Measurements from ENCODE around the gene LIMS1. TPM values are rescaled to one million over a fixed set of nuclear protein-coding genes. Genes with fewer than 3 reads are reported as not detected.

The LIMS1 gene
- total and polyA plus RNA-seq, 2 donors (not counting 3 experiments of a cell fraction or from before 2014, with no cell fraction given), result 153 to 229 TPM

DNA sequence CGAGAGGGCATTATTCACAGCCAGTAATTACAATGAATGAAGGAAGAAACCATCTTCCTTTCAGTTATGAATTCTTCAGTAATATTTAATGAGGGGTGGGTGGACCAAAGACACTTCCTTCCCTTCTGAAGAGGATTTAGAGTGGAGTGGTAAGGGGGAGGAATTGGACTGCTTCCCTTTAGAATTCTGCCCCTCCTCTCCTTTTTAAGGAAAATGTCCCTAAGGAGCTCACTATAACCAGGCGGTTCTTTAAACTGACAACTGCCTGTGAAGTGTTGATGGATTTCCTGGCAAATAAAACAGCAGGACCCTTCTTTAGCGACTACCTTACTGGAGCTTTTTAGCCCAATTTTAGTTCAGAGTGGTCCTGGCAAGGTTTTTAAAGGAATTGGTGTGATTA, 86.4 kb downstream of the LIMS1 start:
- FAIRE-seq, result no peak
- Histone ChIP-seq H3K27me3 (ENCODE audit: control insufficient read depth in 2 of 2, insufficient read depth in 2 of 2, low read length in 2 of 2) (no peaks in the 10 kb centered on the region), H3K9ac (replicated peaks; ENCODE audit: extremely low read depth, insufficient read depth, low read length) (no peak overlapping the region), H3K79me2 (ENCODE audit: control insufficient read depth, insufficient read depth, low read length) (peaks cover 38% of the 10 kb centered on the region), H3K4me3 (replicated peaks in 1 of 3; ENCODE audit: insufficient read depth in 1 of 3, low read depth in 1 of 3, low read length in 3 of 3) (no peak overlapping the region), H3K4me2 (ENCODE audit: insufficient read depth, low read length) (peak overlapping the region; percentile 39), H3K4me1 (ENCODE audit: control insufficient read depth, extremely low read depth, insufficient read depth, low read length) (peaks cover 60% of the 10 kb centered on the region), H3K9me3 (replicated peaks; ENCODE audit: control insufficient read depth, insufficient read depth, low read length) (no peaks in the 10 kb centered on the region), H3K27ac (ENCODE audit: insufficient read depth, low read depth, low read length) (peak overlapping the region; percentile 2), H2AFZ (ENCODE audit: low read depth, low read length) (no peak overlapping the region), H3K36me3 (ENCODE audit: control insufficient read depth in 2 of 2, extremely low read depth in 1 of 2, insufficient read depth in 2 of 2, low read length in 2 of 2) (no peaks in the 10 kb centered on the region), H3K9me1 (replicated peaks; ENCODE audit: control insufficient read depth, extremely low read depth, insufficient read depth, low read length) (no peaks in the 10 kb centered on the region), H4K20me1 (replicated peaks; ENCODE audit: control insufficient read depth, extremely low read depth, insufficient read depth, low read length) (no peaks in the 10 kb centered on the region)
- intact Hi-C loops (cut with micrococcal nuclease), result no loop called here
- dilution Hi-C loops (cut with MboI; ENCODE audit: extremely low pct_ligation_motif_present, low sequenced_read_pairs), result no loop called here
- ChIA-PET POLR2A (no interaction called here), CTCF (interaction anchor here (1.0 to 4.2 kb wide), 5 partner anchors 9 to 16 kb away, joined by 3 to 60 read pairs (median 13); no protein-coding TSS in a partner anchor)
- BruUV-seq (replicated peaks), result no TSS peak
- DNase-seq (ENCODE audit: low read depth, low spot score), result peak; percentile 41
- no peak for TF ChIP-seq POLR2A (IDR thresholded peaks at IDR 0.05; ENCODE audit: low read depth, low read length)
- no peak for TF ChIP-seq MYC (IDR thresholded peaks at IDR 0.05; ENCODE audit: low read depth, low read length)
- no peak for TF ChIP-seq JUN (IDR thresholded peaks at IDR 0.05; ENCODE audit: borderline replicate concordance, insufficient read depth, insufficient read length, low read depth)
- no peak for TF ChIP-seq POLR2AphosphoS5 (IDR thresholded peaks at IDR 0.05; ENCODE audit: insufficient read depth, low read depth, low read length)
- TF ChIP-seq EZH2 (IDR thresholded peaks at IDR 0.05; ENCODE audit: borderline replicate concordance, low read depth, low read length, severe bottlenecking), result no peak
- no peak for TF ChIP-seq FOS (IDR thresholded peaks at IDR 0.05; ENCODE audit: borderline replicate concordance, insufficient read depth, low read length)
- no peak for TF ChIP-seq GATA2 (IDR thresholded peaks at IDR 0.05; ENCODE audit: insufficient read depth, insufficient read length, low read depth, low read length)
- TF ChIP-seq, protein P1, sequence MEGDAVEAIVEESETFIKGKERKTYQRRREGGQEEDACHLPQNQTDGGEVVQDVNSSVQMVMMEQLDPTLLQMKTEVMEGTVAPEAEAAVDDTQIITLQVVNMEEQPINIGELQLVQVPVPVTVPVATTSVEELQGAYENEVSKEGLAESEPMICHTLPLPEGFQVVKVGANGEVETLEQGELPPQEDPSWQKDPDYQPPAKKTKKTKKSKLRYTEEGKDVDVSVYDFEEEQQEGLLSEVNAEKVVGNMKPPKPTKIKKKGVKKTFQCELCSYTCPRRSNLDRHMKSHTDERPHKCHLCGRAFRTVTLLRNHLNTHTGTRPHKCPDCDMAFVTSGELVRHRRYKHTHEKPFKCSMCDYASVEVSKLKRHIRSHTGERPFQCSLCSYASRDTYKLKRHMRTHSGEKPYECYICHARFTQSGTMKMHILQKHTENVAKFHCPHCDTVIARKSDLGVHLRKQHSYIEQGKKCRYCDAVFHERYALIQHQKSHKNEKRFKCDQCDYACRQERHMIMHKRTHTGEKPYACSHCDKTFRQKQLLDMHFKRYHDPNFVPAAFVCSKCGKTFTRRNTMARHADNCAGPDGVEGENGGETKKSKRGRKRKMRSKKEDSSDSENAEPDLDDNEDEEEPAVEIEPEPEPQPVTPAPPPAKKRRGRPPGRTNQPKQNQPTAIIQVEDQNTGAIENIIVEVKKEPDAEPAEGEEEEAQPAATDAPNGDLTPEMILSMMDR (IDR thresholded peaks at IDR 0.05; ENCODE audit: extremely low read depth in 1 of 2, insufficient read depth in 1 of 2, low read depth in 1 of 2, low read length in 2 of 2), result no peak
- TF ChIP-seq, protein P2, sequence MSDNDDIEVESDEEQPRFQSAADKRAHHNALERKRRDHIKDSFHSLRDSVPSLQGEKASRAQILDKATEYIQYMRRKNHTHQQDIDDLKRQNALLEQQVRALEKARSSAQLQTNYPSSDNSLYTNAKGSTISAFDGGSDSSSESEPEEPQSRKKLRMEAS (IDR thresholded peaks at IDR 0.05; ENCODE audit: insufficient read depth, insufficient read length), result no peak

All from endothelial cell of umbilical vein (primary cell).